SK-N-SH treated with all-trans-retinoic acid at 6 μM for 48 hours (cell line): ENCODE results near the gene L1CAM.
A peak's percentile ranks its signal among the peaks of the same experiment; 100 is the strongest.

Experiments used
- ATAC-seq: fragments of 200-7000 bp; cut with Tn5 transposase; 3 replicates; pipeline ENCODE4 v1.9.1; 2020; ENCODE audit warnings: mild to moderate bottlenecking, moderate library complexity
- ARNTL ChIP-seq: fragments of 450-650 bp; formaldehyde crosslinking; IDR thresholded peaks from 2 replicates; pipeline ENCODE4 v1.5.0; 2020; ENCODE audit warnings: low read depth, mild to moderate bottlenecking, moderate library complexity, borderline replicate concordance
- BACH2 ChIP-seq: fragments of 250-450 bp; sonication (Bioruptor Pico); IDR thresholded peaks from 2 replicates; pipeline ENCODE4 v1.9.0; 2021; ENCODE audit warnings: mild to moderate bottlenecking, borderline replicate concordance
- CREB5 ChIP-seq: fragments of 250-450 bp; sonication (Bioruptor Pico); IDR thresholded peaks from 2 replicates; pipeline ENCODE4 v1.5.1; 2020; ENCODE audit warnings: low read depth, mild to moderate bottlenecking, moderate library complexity
- CSDC2 ChIP-seq: fragments of 250-450 bp; sonication (Bioruptor Pico); IDR thresholded peaks from 2 replicates; pipeline ENCODE4 v1.5.0; 2020; ENCODE audit warnings: mild to moderate bottlenecking, moderate library complexity
- ESRRG ChIP-seq: fragments of 250-450 bp; sonication (Bioruptor Pico); IDR thresholded peaks from 2 replicates; pipeline ENCODE4 v1.6.1; 2021; ENCODE audit warnings: mild to moderate bottlenecking
- GLIS3 ChIP-seq: fragments of 250-450 bp; sonication (Bioruptor Pico); IDR thresholded peaks from 2 replicates; pipeline ENCODE4 v1.5.0; 2020; ENCODE audit warnings: mild to moderate bottlenecking, moderate library complexity
- ISL1 ChIP-seq: fragments of 250-450 bp; sonication (Bioruptor Pico); IDR thresholded peaks from 2 replicates; pipeline ENCODE4 v2.1.2; 2022; ENCODE audit warnings: mild to moderate bottlenecking, moderate library complexity
- OSR1 ChIP-seq: fragments of 250-450 bp; sonication (Bioruptor Pico); IDR thresholded peaks from 2 replicates; pipeline ENCODE4 v1.8.0; 2022; ENCODE audit warnings: moderate library complexity, mild to moderate bottlenecking, inconsistent platforms
- PATZ1 ChIP-seq: fragments of 250-450 bp; sonication (Bioruptor Pico); IDR thresholded peaks from 2 replicates; pipeline ENCODE4 v1.8.0; 2020; ENCODE audit warnings: mild to moderate bottlenecking, moderate library complexity, borderline replicate concordance
- POU6F1 ChIP-seq: fragments of 250-450 bp; sonication (Bioruptor Pico); IDR thresholded peaks from 2 replicates; pipeline ENCODE4 v1.8.0; 2021; ENCODE audit warnings: low read depth, mild to moderate bottlenecking, moderate library complexity, borderline replicate concordance
- PPARA ChIP-seq: fragments of 250-450 bp; sonication (Bioruptor Pico); IDR thresholded peaks from 2 replicates; pipeline ENCODE4 v1.5.0; 2020; ENCODE audit warnings: mild to moderate bottlenecking, borderline replicate concordance
- RARB ChIP-seq: fragments of 250-450 bp; sonication (Bioruptor Pico); IDR thresholded peaks from 2 replicates; pipeline ENCODE4 v1.8.0; 2021; ENCODE audit warnings: mild to moderate bottlenecking, moderate library complexity
- SNAI2 ChIP-seq: fragments of 250-450 bp; sonication (Bioruptor Pico); IDR thresholded peaks from 2 replicates; pipeline ENCODE4 v1.5.0; 2020; ENCODE audit warnings: mild to moderate bottlenecking, moderate library complexity
- TCF4 ChIP-seq: fragments of 250-450 bp; sonication (Bioruptor Pico); IDR thresholded peaks from 2 replicates; pipeline ENCODE4 v1.8.0; 2021; ENCODE audit warnings: mild to moderate bottlenecking, moderate library complexity, borderline replicate concordance
- TOX ChIP-seq: fragments of 250-450 bp; sonication (Bioruptor Pico); IDR thresholded peaks from 2 replicates; pipeline ENCODE4 v1.8.0; 2021; ENCODE audit warnings: mild to moderate bottlenecking, moderate library complexity, borderline replicate concordance
- TSHZ2 ChIP-seq: fragments of 250-450 bp; sonication (Bioruptor Pico); IDR thresholded peaks from 2 replicates; pipeline ENCODE4 v1.5.0; 2020; ENCODE audit warnings: mild to moderate bottlenecking, moderate library complexity
- ZC3H10 ChIP-seq: fragments of 250-450 bp; sonication (Bioruptor Pico); IDR thresholded peaks from 2 replicates; pipeline ENCODE4 v1.5.1; 2021; ENCODE audit warnings: mild to moderate bottlenecking, moderate library complexity
- ZFP3 ChIP-seq: fragments of 250-450 bp; sonication (Bioruptor Pico); IDR thresholded peaks from 2 replicates; pipeline ENCODE4 v1.5.0; 2020; ENCODE audit warnings: mild to moderate bottlenecking, moderate library complexity
- ZFP30 ChIP-seq: fragments of 450-650 bp; formaldehyde crosslinking; IDR thresholded peaks from 2 replicates; pipeline ENCODE4 v1.5.0; 2022; ENCODE audit warnings: mild to moderate bottlenecking, moderate library complexity
- ZNF565 ChIP-seq: fragments of 450-650 bp; formaldehyde crosslinking; conservative IDR thresholded peaks from 2 replicates; pipeline ENCODE4 v1.5.0; 2020; ENCODE audit warnings: low read depth, mild to moderate bottlenecking, moderate library complexity
- ZNF70 ChIP-seq: fragments of 450-650 bp; formaldehyde crosslinking; IDR thresholded peaks from 2 replicates; pipeline ENCODE4 v1.5.0; 2020; ENCODE audit warnings: mild to moderate bottlenecking, moderate library complexity
- ZNF8 ChIP-seq: fragments of 450-650 bp; formaldehyde crosslinking; IDR thresholded peaks from 2 replicates; pipeline ENCODE4 v1.5.0; 2020; ENCODE audit warnings: mild to moderate bottlenecking, moderate library complexity
- TF ChIP-seq, protein P1 (sequence below): fragments of 250-450 bp; sonication (Bioruptor Pico); IDR thresholded peaks from 2 replicates; pipeline ENCODE4 v1.5.1; 2021; ENCODE audit warnings: mild to moderate bottlenecking, moderate library complexity

The L1CAM gene

GRCh38 chrX:153877571-153878261 is 8.3 kb downstream of the L1CAM start:
- TF ChIP-seq ZNF70 = no peak
- no peak for TF ChIP-seq ZNF565
- TF ChIP-seq ZFP3 = no peak
- no peak for TF ChIP-seq OSR1 (CRISPR knock-in tag)
- TF ChIP-seq ESRRG (CRISPR knock-in tag) = no peak
- no peak for TF ChIP-seq BACH2
- no peak for TF ChIP-seq ZNF8
- no peak for TF ChIP-seq PATZ1 (CRISPR knock-in tag)
- no peak for TF ChIP-seq TSHZ2 (CRISPR knock-in tag)
- TF ChIP-seq ISL1 (CRISPR knock-in tag) = no peak
- no peak for TF ChIP-seq ZC3H10 (CRISPR knock-in tag)
- TF ChIP-seq POU6F1 (CRISPR knock-in tag) = no peak
- TF ChIP-seq ZFP30 = no peak
- no peak for TF ChIP-seq CSDC2 (CRISPR knock-in tag)
- TF ChIP-seq, protein P1, sequence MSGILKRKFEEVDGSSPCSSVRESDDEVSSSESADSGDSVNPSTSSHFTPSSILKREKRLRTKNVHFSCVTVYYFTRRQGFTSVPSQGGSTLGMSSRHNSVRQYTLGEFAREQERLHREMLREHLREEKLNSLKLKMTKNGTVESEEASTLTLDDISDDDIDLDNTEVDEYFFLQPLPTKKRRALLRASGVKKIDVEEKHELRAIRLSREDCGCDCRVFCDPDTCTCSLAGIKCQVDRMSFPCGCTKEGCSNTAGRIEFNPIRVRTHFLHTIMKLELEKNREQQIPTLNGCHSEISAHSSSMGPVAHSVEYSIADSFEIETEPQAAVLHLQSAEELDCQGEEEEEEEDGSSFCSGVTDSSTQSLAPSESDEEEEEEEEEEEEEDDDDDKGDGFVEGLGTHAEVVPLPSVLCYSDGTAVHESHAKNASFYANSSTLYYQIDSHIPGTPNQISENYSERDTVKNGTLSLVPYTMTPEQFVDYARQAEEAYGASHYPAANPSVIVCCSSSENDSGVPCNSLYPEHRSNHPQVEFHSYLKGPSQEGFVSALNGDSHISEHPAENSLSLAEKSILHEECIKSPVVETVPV = no peak
- TF ChIP-seq SNAI2 = no peak
- TF ChIP-seq GLIS3 (CRISPR knock-in tag) = no peak
- TF ChIP-seq PPARA = no peak
- ATAC-seq = no peak

DNA sequence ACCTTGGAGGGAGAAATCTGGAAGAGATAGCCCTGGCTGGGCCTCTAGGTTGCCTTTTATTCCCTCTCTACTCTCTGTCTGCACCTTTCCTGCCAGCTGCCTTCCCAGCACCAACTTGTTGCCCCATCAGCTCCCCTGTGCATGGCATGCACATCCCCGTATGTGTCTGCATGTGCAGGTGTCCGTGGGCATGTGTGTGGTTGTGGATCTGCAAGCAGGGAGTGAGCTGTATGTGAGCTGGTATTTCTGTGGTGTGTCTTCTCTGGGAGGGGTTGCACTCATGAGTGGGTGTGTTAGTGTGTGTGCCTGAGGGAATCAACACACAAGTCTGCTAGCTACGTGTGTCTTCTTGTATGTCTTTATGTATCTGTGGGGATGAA is 9.9 kb downstream of the L1CAM start:
- TF ChIP-seq CREB5 (CRISPR knock-in tag) (no peak), GLIS3 (CRISPR knock-in tag) (no peak)
- no peak for ATAC-seq

GRCh38 chrX:153875391-153876111 is 10.4 kb downstream of the L1CAM start:
- peak; percentile 72 for ATAC-seq
- TF ChIP-seq POU6F1 (CRISPR knock-in tag) = no peak
- TF ChIP-seq ARNTL (CRISPR knock-in tag) = no peak
- no peak for TF ChIP-seq RARB (CRISPR knock-in tag)
- no peak for TF ChIP-seq TCF4 (CRISPR knock-in tag)
- TF ChIP-seq ZC3H10 (CRISPR knock-in tag) = no peak
- 0 out of 2 replicates have a peak, but pooled peaks have one; percentile 35 for TF ChIP-seq ZFP30
- TF ChIP-seq GLIS3 (CRISPR knock-in tag) = no peak
- no peak for TF ChIP-seq OSR1 (CRISPR knock-in tag)
- TF ChIP-seq ISL1 (CRISPR knock-in tag) = no peak
- no peak for TF ChIP-seq BACH2
- TF ChIP-seq TOX (CRISPR knock-in tag) = no peak
- no peak for TF ChIP-seq CREB5 (CRISPR knock-in tag)
- peak; percentile 93 for TF ChIP-seq CSDC2 (CRISPR knock-in tag)
- TF ChIP-seq, protein P1 = no peak
- TF ChIP-seq ZNF8 = no peak
- no peak for TF ChIP-seq PPARA
- no peak for TF ChIP-seq ESRRG (CRISPR knock-in tag)
